ENCODE data around the gene HMCN2. TPM values are rescaled to one million over a fixed set of nuclear protein-coding genes. Genes with fewer than 3 reads are reported as not detected.

HMCN2 gene
- total RNA-seq, 1 experiment from 2014 or later, result 8.6 TPM

DNA sequence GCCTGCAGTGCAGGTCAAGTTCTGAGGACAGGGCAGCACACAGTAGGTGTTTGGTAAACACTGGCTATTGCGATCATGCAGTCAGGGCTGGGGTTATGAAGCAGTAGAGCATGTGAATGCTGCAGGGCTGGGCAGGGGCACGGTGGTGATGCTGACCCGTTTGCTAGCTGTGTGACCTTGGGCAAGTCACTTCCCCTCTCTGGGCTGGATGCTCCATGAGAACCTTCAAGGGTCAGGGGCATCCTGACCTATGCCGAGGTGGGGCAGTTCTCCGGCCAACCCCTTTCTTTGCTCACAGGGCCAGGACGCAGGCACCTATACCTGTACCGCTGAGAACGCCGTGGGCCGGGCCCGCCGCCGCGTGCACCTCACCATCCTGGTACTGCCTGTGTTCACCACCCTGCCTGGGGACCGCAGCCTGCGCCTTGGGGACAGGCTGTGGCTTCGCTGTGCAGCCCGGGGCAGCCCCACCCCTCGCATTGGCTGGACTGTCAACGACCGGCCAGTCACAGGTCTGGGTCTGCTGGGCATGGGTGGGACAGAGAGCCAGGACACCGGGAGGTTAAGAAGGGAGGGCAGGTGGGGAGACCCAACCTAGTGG, 140.2 kb downstream of the HMCN2 start:
- no peaks in the 10 kb centered on the region for H3K4me1 Mint-ChIP-seq
- no peak overlapping the region for H4K91ac ChIP-seq (ENCODE audit: insufficient read length, low read depth, low read length)
- no peaks in the 10 kb centered on the region for H4K20me1 ChIP-seq (ENCODE audit: control insufficient read depth, insufficient read depth, insufficient read length)
- TF ChIP-seq, protein P1, sequence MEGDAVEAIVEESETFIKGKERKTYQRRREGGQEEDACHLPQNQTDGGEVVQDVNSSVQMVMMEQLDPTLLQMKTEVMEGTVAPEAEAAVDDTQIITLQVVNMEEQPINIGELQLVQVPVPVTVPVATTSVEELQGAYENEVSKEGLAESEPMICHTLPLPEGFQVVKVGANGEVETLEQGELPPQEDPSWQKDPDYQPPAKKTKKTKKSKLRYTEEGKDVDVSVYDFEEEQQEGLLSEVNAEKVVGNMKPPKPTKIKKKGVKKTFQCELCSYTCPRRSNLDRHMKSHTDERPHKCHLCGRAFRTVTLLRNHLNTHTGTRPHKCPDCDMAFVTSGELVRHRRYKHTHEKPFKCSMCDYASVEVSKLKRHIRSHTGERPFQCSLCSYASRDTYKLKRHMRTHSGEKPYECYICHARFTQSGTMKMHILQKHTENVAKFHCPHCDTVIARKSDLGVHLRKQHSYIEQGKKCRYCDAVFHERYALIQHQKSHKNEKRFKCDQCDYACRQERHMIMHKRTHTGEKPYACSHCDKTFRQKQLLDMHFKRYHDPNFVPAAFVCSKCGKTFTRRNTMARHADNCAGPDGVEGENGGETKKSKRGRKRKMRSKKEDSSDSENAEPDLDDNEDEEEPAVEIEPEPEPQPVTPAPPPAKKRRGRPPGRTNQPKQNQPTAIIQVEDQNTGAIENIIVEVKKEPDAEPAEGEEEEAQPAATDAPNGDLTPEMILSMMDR (conservative IDR thresholded peaks at IDR 0.05), result no peak
- no peak overlapping the region for H3K4me2 ChIP-seq (ENCODE audit: insufficient read depth, insufficient read length, low read length)
- H3K27me3 Mint-ChIP-seq (ENCODE audit: low read depth), result no peaks in the 10 kb centered on the region; the same call in 1 of the 2 replicates
- H3K79me2 ChIP-seq (ENCODE audit: insufficient read depth, low read length), result no peaks in the 10 kb centered on the region
- H3K4ac ChIP-seq (ENCODE audit: low read depth, low read length), result no peak overlapping the region
- H2BK120ac ChIP-seq (ENCODE audit: low read depth, low read length, poor library complexity, severe bottlenecking), result no peak overlapping the region
- no peak overlapping the region for H2BK20ac ChIP-seq (ENCODE audit: low read depth, low read length, poor library complexity, severe bottlenecking)
- H3K27ac Mint-ChIP-seq, result no peak overlapping the region
- H3K36me3 Mint-ChIP-seq (ENCODE audit: insufficient read depth in 1 of 3, low read depth in 3 of 3), result peaks cover 0 to 8% (median 0%) of the 10 kb centered on the region in 3 experiments; a peak in 3 of 7 replicates
- WGBS (ENCODE audit: extremely low coverage, insufficient read length, low lambda C conversion rate), result no CpG with 5 or more reads among the region's 22 CpGs
- H3K9me3 Mint-ChIP-seq, result no peaks in the 10 kb centered on the region; a peak in 1 of 5 replicates
- no peak overlapping the region for H3K27ac ChIP-seq (ENCODE audit: insufficient read length, low read depth, low read length)
- H3K23ac ChIP-seq (ENCODE audit: insufficient read length, low read depth, low read length), result no peak overlapping the region
- no peak for DNase-seq
- H3K4me1 ChIP-seq (ENCODE audit: insufficient read depth, low read length), result no peaks in the 10 kb centered on the region
- no peak overlapping the region for H2BK15ac ChIP-seq (ENCODE audit: low read depth, low read length)
- no peak overlapping the region for H3K18ac ChIP-seq (ENCODE audit: insufficient read length, low read depth, low read length)
- no peak overlapping the region for H4K8ac ChIP-seq (replicated peaks; ENCODE audit: insufficient read length, low read depth, low read length)
- H2BK12ac ChIP-seq (ENCODE audit: insufficient read length, low read depth, low read length), result no peak overlapping the region
- H3K79me1 ChIP-seq (ENCODE audit: insufficient read depth, low read depth, low read length, poor library complexity, severe bottlenecking), result no peaks in the 10 kb centered on the region
- H3K27me3 ChIP-seq (ENCODE audit: insufficient read depth, low read length), result no peaks in the 10 kb centered on the region
- no peak overlapping the region for H3K14ac ChIP-seq (ENCODE audit: insufficient read depth, low read length)
- no peak overlapping the region for H3T11ph ChIP-seq (ENCODE audit: low read length)
- H3K56ac ChIP-seq (ENCODE audit: insufficient read length, low read depth, low read length), result no peak overlapping the region
- no peak overlapping the region for H4K5ac ChIP-seq (ENCODE audit: insufficient read length, low read depth, low read length)
- H3K23me2 ChIP-seq (ENCODE audit: insufficient read length, low read depth, low read length, poor library complexity, severe bottlenecking), result no peaks in the 10 kb centered on the region
- no peak overlapping the region for H3K4me3 Mint-ChIP-seq
- H3K9me3 ChIP-seq (ENCODE audit: control insufficient read depth, low read depth, low read length), result no peaks in the 10 kb centered on the region
- H3K9ac ChIP-seq (ENCODE audit: extremely low read depth, insufficient read length, low read length), result no peak overlapping the region
- no peak overlapping the region for H2BK5ac ChIP-seq (ENCODE audit: insufficient read length, low read length)
- H2AK5ac ChIP-seq (ENCODE audit: insufficient read length, low read length), result no peak overlapping the region
- no peak overlapping the region for H2AFZ ChIP-seq (ENCODE audit: low read length)

Data from H9 (cell line).